HG02763 (cell line): ENCODE data around the gene TUB.

Experiments used
- ATAC-seq: cut with Tn5 transposase; IDR thresholded peaks from one replicate; pipeline ENCODE4 v1.9.1; 2021; ENCODE audit warnings: mild to moderate bottlenecking, moderate library complexity; ENCODE audit not compliant: unreplicated experiment

Gene TUB

GRCh38 chr11:8103909-8104308 is 22.9 kb downstream of the TUB start:
- no peak for ATAC-seq

GRCh38 chr11:8105133-8105532 is 24.1 kb downstream of the TUB start:
- no peak for ATAC-seq

DNA sequence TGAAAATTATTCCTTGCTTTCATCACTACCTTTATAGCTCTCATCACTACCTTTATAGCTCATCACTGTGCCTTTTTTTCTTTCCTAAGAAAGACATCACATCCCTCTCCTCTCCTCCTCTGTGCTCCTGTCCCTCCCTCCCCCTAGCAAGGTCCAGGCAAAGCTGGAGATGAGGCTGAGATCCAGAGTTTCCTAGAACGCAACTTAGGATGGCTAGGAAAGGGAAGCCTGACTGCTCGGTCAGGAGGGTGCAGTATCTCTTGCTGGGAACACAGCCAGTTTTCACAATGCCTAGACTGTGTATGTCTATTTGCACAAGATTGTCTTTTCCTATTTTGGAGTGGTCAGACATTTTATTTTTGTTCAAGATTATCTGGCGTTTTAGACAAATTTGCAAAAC is 24.7 kb downstream of the TUB start:
- ATAC-seq: no peak

GRCh38 chr11:8106679-8107078 is 25.7 kb downstream of the TUB start:
- ATAC-seq: no peak

GRCh38 chr11:8107642-8108041 is 26.6 kb downstream of the TUB start:
- ATAC-seq: no peak

DNA sequence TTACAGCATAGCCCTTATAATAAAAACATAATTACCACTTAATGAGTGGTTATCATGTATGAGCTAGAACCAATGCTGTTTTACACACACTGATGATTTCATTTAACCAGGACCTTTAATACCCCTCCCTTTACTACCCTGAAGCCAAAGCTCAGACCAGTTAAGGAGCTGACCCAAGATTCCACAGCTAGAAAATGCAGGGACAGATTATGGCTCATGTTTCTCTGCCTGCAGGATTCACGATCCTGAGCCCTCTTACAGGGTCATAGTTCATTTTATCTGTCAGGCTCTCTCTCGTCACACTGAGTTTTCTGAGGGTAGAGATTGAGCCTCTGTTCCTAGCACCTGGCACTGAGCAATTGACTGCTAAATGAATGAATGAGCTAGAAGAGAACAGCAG is 27.4 kb downstream of the TUB start:
- ATAC-seq: no peak

DNA sequence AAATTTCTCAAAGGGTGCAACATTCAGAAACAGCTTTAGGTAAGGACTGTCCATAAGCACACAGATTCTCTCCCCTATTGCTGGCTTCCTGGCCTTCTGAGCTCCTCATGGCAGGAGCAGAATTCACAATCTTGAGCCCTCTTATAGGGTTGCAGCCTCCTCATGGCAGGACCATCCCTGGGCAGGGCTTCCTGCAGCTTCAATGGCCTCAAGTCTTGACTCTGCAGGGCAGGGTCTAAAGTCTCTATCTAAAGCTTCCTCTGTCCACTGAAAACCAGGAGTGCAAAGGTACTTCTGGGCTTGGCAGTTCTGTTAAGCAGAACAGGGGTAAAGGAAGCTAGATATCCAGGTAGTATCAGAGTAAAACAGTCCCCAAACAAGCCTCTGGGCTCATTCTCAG is 28.7 kb downstream of the TUB start:
- no peak for ATAC-seq

- no peak for ATAC-seq
Observed at GRCh38 chr11:8110396-8110795, 29.4 kb downstream of the TUB start.

GRCh38 chr11:8111636-8112035 is 30.6 kb downstream of the TUB start:
- no peak for ATAC-seq

DNA sequence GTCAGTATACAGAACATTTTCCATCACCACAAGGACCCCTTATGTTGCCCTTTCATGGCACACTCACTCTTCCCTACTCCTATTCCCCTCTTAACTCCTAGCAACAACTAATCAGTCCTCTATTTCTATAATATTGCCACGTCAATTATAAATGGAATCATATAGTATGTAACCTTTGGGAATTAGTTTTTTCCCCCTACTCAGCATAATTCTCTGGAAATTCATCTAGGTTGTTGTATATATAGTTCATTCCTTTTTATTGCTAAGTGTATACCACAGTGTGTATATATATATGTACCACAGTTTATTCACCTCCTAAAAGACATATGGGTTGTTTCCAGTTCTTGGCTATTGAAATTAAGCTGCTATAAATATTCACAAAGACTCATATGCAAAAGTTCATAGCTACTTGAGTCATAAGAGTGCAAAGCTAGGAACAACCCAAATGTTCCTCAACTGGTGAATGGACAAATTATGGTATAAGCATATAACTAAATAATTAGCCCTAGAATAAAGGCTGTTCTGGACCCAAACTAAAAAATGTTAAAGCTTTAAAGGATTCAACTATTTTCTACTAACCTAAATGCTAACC is 41.3 kb downstream of the TUB start:
- no peak for ATAC-seq

GRCh38 chr11:8126649-8127289 is 45.8 kb downstream of the TUB start:
- ATAC-seq: no peak

- no peak for ATAC-seq
Observed at GRCh38 chr11:8127447-8127846, 46.4 kb downstream of the TUB start.

DNA sequence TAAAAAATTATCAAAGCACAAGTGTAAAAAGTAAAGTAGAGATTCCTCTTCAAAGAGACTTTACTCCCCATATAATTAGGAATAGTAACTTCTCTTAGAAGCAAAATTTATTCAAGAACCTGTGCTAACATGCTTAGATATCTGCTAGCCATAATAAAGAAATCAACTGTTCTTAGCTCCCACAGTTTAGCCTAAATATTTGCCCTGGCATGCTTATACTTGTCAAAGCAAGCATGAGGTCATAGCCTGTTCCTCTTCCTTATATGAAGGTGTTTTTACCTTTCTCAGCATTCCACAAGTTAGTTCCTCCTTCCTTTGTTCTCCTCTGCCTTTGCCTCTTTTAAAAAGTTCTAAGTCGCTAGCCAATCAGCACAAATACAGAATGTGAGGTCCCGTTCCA is 57.5 kb downstream of the TUB start:
- ATAC-seq: no peak

DNA sequence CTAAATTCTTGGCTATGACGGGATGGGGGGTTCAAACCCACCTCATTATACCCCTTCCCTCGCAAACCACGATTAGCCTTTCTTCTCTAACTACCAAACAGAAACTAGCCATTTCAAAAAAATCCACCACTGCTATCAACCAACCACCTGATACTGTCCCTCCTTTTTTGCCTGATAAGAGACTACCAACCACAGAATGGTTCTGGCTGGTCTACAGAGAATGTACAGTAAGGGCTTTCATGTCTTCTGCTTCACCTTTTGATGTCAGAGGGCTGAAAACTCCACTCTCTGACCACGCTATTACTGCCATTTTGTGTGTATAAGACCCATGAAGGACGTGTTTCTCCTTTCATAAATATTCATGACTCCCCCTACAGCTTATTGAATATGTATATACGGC is 68.7 kb downstream of the TUB start:
- ATAC-seq: no peak
